ENCODE results near the gene GABBR1.

GABBR1 gene

GRCh38 chr6:29563435-29563965 lies 69.5 kb downstream of the GABBR1 start:
- no peak overlapping the region for H3K4me3 ChIP-seq (ENCODE audit: low read depth, low read length)
- 0 out of 2 replicates have a peak, but pooled peaks cover 8% of the 10 kb centered on the region for H3K27me3 ChIP-seq (ENCODE audit: control insufficient read depth, insufficient read depth, low read length)
- H3K27ac ChIP-seq (ENCODE audit: low read depth, low read length) = no peak overlapping the region
- no peak overlapping the region for H3K9ac ChIP-seq (ENCODE audit: low read length)
- H3K9me3 ChIP-seq (ENCODE audit: control insufficient read depth, insufficient read depth, low read depth, low read length) = no peaks in the 10 kb centered on the region
- peaks cover 9% of the 10 kb centered on the region; the same call in 1 of the 2 replicates for H3K4me1 ChIP-seq (ENCODE audit: control insufficient read depth, insufficient read depth, low read length)
- no peaks in the 10 kb centered on the region for H3K36me3 ChIP-seq (ENCODE audit: control insufficient read depth, insufficient read depth, low read length)

DNA sequence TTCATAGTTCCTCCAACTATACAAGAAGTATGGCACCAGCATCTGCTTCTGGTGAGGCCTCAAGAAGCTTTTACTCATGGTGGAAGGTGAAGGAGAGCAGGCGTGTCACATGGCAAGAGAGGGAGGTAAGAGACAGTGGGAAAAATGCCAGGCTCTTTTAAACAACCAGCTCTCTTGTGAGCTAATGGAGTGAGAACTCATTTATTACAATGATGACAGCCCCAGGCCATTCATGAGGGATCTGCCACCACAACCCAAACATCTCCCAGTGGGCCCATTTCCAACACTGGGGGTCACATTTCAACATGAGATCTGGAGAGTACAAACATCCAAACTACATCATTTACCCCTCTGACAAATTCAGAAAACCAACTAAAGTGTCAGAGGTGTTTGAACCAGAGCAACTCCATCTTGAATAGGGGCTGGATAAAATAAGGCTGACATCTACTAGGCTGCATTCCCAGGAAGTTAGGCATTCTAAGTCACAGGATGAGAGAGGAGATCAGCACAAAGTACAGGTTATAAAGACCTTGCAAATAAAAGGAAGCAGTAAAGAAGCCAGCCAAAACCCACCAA lies 71.3 kb downstream of the GABBR1 start:
- Histone ChIP-seq H3K4me3 (ENCODE audit: low read depth, low read length) (no peak overlapping the region), H3K4me1 (ENCODE audit: control insufficient read depth, insufficient read depth, low read length) (peaks cover 26% of the 10 kb centered on the region), H3K27ac (ENCODE audit: low read depth, low read length) (no peak overlapping the region), H3K9ac (ENCODE audit: low read length) (no peak overlapping the region), H3K9me3 (ENCODE audit: control insufficient read depth, insufficient read depth, low read depth, low read length) (no peaks in the 10 kb centered on the region), H3K36me3 (ENCODE audit: control insufficient read depth, insufficient read depth, low read length) (no peaks in the 10 kb centered on the region), H3K27me3 (ENCODE audit: control insufficient read depth, insufficient read depth, low read length) (peaks cover 14% of the 10 kb centered on the region)

- no peaks in the 10 kb centered on the region for H3K36me3 ChIP-seq (ENCODE audit: control insufficient read depth, insufficient read depth, low read length)
- H3K27me3 ChIP-seq (ENCODE audit: control insufficient read depth, insufficient read depth, low read length) = peaks cover 20% of the 10 kb centered on the region
- H3K9ac ChIP-seq (ENCODE audit: low read length) = no peak overlapping the region
Measured at GRCh38 chr6:29561091-29561490, 71.9 kb downstream of the GABBR1 start.

GRCh38 chr6:29559524-29560287 lies 73.3 kb downstream of the GABBR1 start, which contains the start of gene UBD:
Gene UBD (minus strand): TSS chr6:29559732. CDS start chr6:29559701, 31 bp downstream.
- Histone ChIP-seq H3K27ac (ENCODE audit: low read depth, low read length) (no peak within 1 kb of the TSS), H3K4me1 (ENCODE audit: control insufficient read depth, insufficient read depth, low read length) (peaks cover 27% of the 10 kb centered on the region), H3K36me3 (ENCODE audit: control insufficient read depth, insufficient read depth, low read length) (no peaks in the 10 kb centered on the region), H3K9me3 (ENCODE audit: control insufficient read depth, insufficient read depth, low read depth, low read length) (no peaks in the 10 kb centered on the region), H3K27me3 (ENCODE audit: control insufficient read depth, insufficient read depth, low read length) (peaks cover 34% of the 10 kb centered on the region), H3K4me3 (ENCODE audit: low read depth, low read length) (no peak within 1 kb of the TSS), H3K9ac (ENCODE audit: low read length) (no peak within 1 kb of the TSS)

More at GRCh38 chr6:29561091-29561490, 71.9 kb downstream of the GABBR1 start:
- H3K27ac ChIP-seq (ENCODE audit: low read depth, low read length) = no peak overlapping the region
- no peak overlapping the region for H3K4me3 ChIP-seq (ENCODE audit: low read depth, low read length)
- peaks cover 27% of the 10 kb centered on the region for H3K4me1 ChIP-seq (ENCODE audit: control insufficient read depth, insufficient read depth, low read length)
- no peaks in the 10 kb centered on the region for H3K9me3 ChIP-seq (ENCODE audit: control insufficient read depth, insufficient read depth, low read depth, low read length)

DNA sequence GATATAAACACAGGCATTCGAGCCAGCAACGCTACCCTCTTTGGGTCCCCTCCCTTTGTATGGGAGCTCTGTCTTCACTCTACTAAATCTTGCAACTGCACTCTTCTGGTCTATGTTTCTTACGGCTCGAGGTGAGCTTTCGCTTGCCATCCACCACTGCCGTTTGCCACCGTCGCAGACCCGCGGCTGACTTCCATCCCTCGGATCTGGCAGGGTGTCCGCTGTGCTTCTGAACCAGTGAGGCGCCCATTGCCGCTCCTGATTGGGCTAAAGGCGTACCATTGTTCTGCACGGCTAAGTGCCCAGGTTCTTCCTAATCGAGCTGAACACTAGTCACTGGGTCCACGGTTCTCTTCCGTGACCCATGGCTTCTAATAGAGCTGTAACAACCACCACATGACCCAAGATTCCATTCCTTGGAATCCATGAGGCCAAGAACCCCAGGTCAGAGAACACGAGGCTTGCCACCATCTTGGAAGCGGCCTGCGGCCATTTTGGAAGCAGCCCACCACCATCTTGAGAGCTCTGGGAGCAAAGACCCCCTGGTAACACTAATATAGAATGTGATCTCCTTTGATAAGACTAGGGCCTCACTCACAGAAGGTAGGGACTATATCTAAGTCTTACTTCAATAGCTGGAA lies 74.4 kb downstream of the GABBR1 start:
- H3K27me3 ChIP-seq (ENCODE audit: control insufficient read depth, insufficient read depth, low read length) = peaks cover 45% of the 10 kb centered on the region
- H3K9ac ChIP-seq (ENCODE audit: low read length) = no peak overlapping the region
- peaks cover 32% of the 10 kb centered on the region for H3K4me1 ChIP-seq (ENCODE audit: control insufficient read depth, insufficient read depth, low read length)
- no peak overlapping the region for H3K27ac ChIP-seq (ENCODE audit: low read depth, low read length)
- no peaks in the 10 kb centered on the region for H3K9me3 ChIP-seq (ENCODE audit: control insufficient read depth, insufficient read depth, low read depth, low read length)
- H3K4me3 ChIP-seq (ENCODE audit: low read depth, low read length) = no peak overlapping the region
- H3K36me3 ChIP-seq (ENCODE audit: control insufficient read depth, insufficient read depth, low read length) = no peaks in the 10 kb centered on the region

DNA sequence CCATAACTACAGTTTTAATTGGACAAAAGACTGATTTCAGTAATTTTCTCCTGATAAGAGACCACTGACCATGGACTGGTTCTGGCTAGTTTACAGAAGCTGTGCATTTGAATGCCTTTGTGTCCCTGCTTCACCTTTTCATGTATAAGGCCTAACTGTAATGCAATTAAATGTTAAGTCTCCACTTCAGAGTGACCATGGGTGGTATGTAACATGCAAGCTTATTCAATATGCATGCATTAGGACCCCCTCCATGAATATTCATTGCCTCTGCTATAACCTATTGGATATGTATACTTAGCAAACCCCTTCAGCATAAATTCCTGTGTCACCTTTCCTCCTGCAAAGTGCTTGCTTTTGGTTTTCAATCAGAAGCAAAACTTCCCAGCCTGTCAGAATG lies 75.7 kb downstream of the GABBR1 start:
- Histone ChIP-seq H3K27ac (ENCODE audit: low read depth, low read length) (no peak overlapping the region), H3K36me3 (ENCODE audit: control insufficient read depth, insufficient read depth, low read length) (no peaks in the 10 kb centered on the region), H3K27me3 (ENCODE audit: control insufficient read depth, insufficient read depth, low read length) (peaks cover 58% of the 10 kb centered on the region), H3K9ac (ENCODE audit: low read length) (no peak overlapping the region), H3K4me1 (ENCODE audit: control insufficient read depth, insufficient read depth, low read length) (peaks cover 36% of the 10 kb centered on the region), H3K9me3 (ENCODE audit: control insufficient read depth, insufficient read depth, low read depth, low read length) (no peaks in the 10 kb centered on the region), H3K4me3 (ENCODE audit: low read depth, low read length) (no peak overlapping the region)

- Histone ChIP-seq H3K36me3 (ENCODE audit: control insufficient read depth, insufficient read depth, low read length) (no peaks in the 10 kb centered on the region), H3K9me3 (ENCODE audit: control insufficient read depth, insufficient read depth, low read depth, low read length) (no peaks in the 10 kb centered on the region), H3K4me3 (ENCODE audit: low read depth, low read length) (no peak overlapping the region), H3K27me3 (ENCODE audit: control insufficient read depth, insufficient read depth, low read length) (peaks cover 79% of the 10 kb centered on the region), H3K27ac (ENCODE audit: low read depth, low read length) (no peak overlapping the region), H3K4me1 (ENCODE audit: control insufficient read depth, insufficient read depth, low read length) (peaks cover 34% of the 10 kb centered on the region), H3K9ac (ENCODE audit: low read length) (no peak overlapping the region)
Measured at GRCh38 chr6:29554764-29555163, 78.2 kb downstream of the GABBR1 start.

- Histone ChIP-seq H3K27ac (ENCODE audit: low read depth, low read length) (no peak overlapping the region), H3K9me3 (ENCODE audit: control insufficient read depth, insufficient read depth, low read depth, low read length) (no peaks in the 10 kb centered on the region), H3K4me1 (ENCODE audit: control insufficient read depth, insufficient read depth, low read length) (peaks cover 27% of the 10 kb centered on the region), H3K36me3 (ENCODE audit: control insufficient read depth, insufficient read depth, low read length) (no peaks in the 10 kb centered on the region), H3K27me3 (ENCODE audit: control insufficient read depth, insufficient read depth, low read length) (peaks cover 77% of the 10 kb centered on the region), H3K9ac (ENCODE audit: low read length) (no peak overlapping the region), H3K4me3 (ENCODE audit: low read depth, low read length) (peak overlapping the region; percentile 59)
Measured at GRCh38 chr6:29553268-29554057, 79.5 kb downstream of the GABBR1 start.

GRCh38 chr6:29552512-29553051 lies 80.4 kb downstream of the GABBR1 start:
- H3K27ac ChIP-seq (ENCODE audit: low read depth, low read length) = no peak overlapping the region
- H3K9me3 ChIP-seq (ENCODE audit: control insufficient read depth, insufficient read depth, low read depth, low read length) = no peaks in the 10 kb centered on the region
- H3K9ac ChIP-seq (ENCODE audit: low read length) = no peak overlapping the region
- H3K27me3 ChIP-seq (ENCODE audit: control insufficient read depth, insufficient read depth, low read length) = peaks cover 77% of the 10 kb centered on the region
- H3K36me3 ChIP-seq (ENCODE audit: control insufficient read depth, insufficient read depth, low read length) = no peaks in the 10 kb centered on the region
- peaks cover 19% of the 10 kb centered on the region for H3K4me1 ChIP-seq (ENCODE audit: control insufficient read depth, insufficient read depth, low read length)
- H3K4me3 ChIP-seq (ENCODE audit: low read depth, low read length) = peak overlapping the region; percentile 59; the same call in 1 of the 2 replicates

DNA sequence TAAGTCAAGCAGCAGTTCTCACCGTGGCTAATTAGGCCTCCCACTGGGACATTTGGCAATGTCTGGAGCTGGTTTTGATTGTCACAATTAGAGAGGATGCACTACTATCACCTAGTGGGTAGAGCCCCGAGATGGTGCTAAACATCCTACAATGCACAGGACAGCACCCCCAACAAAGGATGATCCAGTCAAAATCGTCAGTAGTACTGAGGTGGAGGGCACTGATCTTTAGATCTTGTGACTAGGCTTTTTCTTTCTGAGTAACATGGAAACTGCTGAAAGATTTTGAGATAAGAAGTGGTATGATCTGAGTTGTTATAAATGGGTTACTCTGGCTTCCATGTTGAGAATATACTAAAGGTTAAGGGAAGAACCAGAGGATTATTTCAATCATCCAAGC lies 85.4 kb downstream of the GABBR1 start:
- Histone ChIP-seq H3K36me3 (ENCODE audit: control insufficient read depth, insufficient read depth, low read length) (no peaks in the 10 kb centered on the region), H3K9me3 (ENCODE audit: control insufficient read depth, insufficient read depth, low read depth, low read length) (no peaks in the 10 kb centered on the region), H3K4me3 (ENCODE audit: low read depth, low read length) (no peak overlapping the region), H3K27ac (ENCODE audit: low read depth, low read length) (no peak overlapping the region), H3K4me1 (ENCODE audit: control insufficient read depth, insufficient read depth, low read length) (no peaks in the 10 kb centered on the region), H3K27me3 (ENCODE audit: control insufficient read depth, insufficient read depth, low read length) (peaks cover 29% of the 10 kb centered on the region), H3K9ac (ENCODE audit: low read length) (no peak overlapping the region)

All from HUES6 (cell line).